Activated CD4-positive, CD25-positive, alpha-beta regulatory T cell treated with anti-CD3 and anti-CD28 coated beads, Interleukin-2, amount 50 U/mL, for 24 hours (primary cell): Measurements from ENCODE around the gene MED14.

Experiments
- ATAC-seq, 2 donors: fragments of 150-1000 bp; cut with Tn5 transposase; one replicate each; pipeline ENCODE4 v1.10.0; 2021; ENCODE audit warnings: mild to moderate bottlenecking in 1 of 2, moderate library complexity in 1 of 2

The MED14 gene

GRCh38 chrX:40729598-40730584 lies 5.5 kb downstream of the MED14 start:
- no peak for ATAC-seq

DNA sequence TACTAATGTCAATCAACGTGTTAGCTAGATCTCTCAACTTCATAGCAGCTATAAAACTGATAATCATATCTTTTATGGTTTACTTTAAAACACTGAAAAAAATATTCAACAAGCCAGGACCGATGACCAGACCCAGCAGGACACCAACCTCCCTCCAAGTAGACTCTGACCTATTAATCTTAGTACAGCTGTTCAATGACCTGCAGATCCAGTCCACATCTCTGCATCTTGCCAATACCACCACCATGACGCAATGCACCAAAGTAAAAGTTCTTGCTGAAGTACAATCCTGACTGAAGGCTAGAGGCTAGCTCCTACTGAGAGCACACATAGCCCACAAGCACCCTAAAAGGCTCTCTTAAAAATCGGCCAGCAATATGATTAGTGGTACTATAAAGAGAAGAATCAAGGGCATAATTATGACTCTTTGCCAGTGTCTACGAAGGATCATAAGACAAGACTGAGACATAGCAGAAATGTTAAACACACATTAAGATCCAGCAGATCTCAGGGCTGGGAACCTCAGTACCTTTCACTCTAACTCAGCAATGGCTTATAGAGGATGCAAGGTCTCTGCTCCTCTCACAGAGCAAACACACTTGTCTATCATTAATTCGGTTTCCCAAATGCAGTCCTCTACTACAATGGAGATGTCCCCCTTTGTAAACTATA lies 7.6 kb downstream of the MED14 start:
- no peak for ATAC-seq

- ATAC-seq: peak in 1 of 2 donors; percentile 55
Measured at GRCh38 chrX:40727093-40727492, 8.2 kb downstream of the MED14 start.

DNA sequence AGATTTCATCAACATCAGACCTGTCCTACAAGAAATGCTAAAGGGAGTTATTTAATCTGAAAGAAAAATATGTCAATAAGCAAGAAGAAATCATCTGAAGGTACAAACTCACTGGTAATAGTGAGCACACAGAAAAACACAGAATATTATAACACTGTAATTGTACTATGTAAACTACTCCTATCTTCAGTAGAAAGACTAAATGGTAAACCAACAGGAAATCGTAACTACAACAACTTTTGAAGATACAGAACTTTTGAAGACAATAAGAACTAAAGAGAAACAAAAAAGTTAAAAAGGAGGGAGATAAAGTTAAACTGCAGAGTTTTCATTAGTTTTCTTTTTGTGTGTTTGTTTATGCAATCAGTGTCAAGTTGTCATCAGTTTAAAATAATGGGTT lies 12.4 kb downstream of the MED14 start:
- ATAC-seq: no peak

DNA sequence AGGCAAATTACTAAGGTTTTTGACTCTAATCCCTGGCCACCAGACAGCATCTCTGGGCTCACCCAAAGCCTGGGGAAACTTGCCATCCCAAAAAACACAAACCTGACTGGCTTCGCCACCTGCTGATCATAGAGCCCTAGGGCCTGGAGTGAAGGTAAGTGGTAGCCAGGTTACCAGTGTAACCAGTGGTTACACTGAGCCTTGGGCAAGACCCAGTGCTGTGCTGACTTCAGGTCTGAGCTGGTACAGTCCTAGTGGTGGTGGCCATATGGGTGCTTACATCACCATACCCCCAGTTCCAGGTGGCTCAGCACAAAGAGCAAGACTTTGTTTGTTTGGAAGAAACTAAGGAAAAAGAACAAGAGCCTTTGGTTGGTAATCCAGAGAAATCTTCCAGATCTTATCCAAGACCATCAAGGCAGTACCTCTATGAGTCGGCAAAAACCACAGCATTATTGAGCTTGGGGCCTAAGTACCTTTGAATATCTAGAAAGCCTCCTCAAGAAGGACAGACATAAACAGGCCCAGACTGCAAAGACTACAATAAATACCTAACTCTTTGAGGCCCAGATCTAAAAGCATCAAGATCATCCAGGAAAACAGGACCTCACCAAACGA lies 13.7 kb downstream of the MED14 start:
- no peak for ATAC-seq

GRCh38 chrX:40720792-40721191 lies 14.6 kb downstream of the MED14 start:
- ATAC-seq: no peak

DNA sequence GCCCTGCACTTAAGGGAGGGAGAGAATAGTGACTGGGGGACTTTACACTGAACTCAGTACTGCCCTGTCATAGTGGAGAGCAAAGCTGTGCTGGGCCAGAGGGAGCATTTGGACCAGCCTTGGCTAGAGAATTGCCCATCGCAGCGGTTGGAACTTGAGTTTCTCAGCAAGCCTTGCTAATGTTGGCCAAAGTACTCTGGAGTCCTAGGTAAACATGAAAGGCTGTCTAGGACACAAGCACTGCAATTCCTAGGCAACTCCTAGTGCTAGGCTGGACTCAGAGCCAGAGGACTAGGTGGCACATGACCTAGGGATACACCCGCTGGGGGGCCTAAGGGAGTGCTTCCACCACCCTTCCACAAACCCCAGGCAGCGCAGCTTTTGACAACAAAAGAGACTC lies 15.0 kb downstream of the MED14 start:
- ATAC-seq: no peak

DNA sequence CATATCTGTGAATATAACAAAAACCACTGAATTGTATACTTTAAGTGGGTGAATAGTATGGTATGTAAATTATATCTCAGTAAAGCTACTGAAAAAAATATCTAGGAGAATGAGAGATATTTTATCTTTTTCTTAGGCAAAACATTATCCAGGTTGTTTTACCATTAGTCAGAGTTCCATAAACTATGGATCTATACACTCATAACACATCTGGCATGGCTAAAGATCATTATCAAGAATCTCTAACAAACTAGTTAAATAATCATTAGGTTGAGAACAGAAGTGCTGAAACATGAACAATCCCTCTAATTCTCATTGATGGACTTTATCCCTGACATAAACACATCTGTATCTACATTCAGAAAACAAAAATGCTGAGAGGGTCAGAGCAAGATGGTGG lies 15.6 kb downstream of the MED14 start:
- no peak for ATAC-seq

DNA sequence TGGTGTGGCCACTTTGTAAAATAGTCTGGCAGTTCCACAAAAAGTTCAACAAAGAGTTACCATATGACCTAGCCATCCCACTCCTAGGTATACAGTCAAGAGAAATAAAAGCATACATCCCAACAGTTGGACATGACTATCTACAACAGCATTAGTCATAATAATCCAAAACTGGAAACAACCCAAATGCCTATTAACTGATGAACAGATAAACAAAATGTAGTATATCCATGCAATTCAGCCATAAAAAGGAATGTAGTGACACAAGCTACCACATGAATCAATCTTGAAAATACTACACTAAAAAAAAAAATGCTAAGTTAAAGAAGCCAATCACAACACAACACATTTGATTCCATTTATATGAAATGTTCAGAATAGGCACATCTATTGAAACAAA lies 16.1 kb downstream of the MED14 start:
- ATAC-seq: no peak

DNA sequence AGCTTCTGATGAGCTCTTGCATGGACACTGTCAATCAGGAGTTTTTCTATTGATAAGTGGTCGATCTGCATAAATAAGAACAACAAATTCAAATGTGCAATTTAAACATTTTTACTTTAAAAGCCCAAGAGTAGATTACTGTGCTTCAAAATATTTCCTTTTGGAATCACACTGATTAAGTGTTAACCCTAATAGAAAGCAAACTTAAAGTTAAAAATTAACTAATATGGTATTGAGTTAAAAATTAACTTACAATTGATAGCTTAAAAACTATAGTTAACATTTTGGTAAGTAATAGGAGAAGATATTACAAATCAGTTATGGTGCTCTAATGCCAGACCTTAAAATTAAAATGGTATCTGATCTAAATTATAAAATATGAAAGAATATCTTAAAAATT lies 25.9 kb downstream of the MED14 start:
- no peak for ATAC-seq

GRCh38 chrX:40705658-40706312 lies 29.6 kb downstream of the MED14 start:
- ATAC-seq: no peak

GRCh38 chrX:40700640-40701342 lies 34.6 kb downstream of the MED14 start:
- ATAC-seq: no peak

DNA sequence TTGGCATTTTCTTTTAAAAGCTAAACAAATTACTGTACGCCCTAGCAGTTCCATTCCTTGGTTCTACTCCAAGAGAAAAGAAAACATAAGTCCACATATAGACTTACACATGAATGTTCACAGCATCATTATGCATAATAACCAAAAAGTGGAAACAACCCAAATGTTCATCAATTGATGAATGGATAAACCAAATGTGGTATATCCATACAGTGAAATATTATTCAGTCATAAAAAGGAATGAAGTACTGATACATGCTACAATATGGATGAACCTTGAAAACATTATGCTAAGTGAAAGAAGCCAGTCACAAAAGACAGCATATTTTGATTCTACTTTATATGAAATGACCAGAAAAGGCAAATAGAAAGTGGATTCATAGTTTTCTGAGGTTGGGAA lies 36.5 kb downstream of the MED14 start:
- ATAC-seq: no peak

GRCh38 chrX:40694802-40695201 lies 40.5 kb downstream of the MED14 start:
- no peak for ATAC-seq

- no peak for ATAC-seq
Measured at GRCh38 chrX:40688929-40689328, 46.4 kb downstream of the MED14 start.

GRCh38 chrX:40687169-40687568 lies 48.2 kb downstream of the MED14 start:
- ATAC-seq: no peak

DNA sequence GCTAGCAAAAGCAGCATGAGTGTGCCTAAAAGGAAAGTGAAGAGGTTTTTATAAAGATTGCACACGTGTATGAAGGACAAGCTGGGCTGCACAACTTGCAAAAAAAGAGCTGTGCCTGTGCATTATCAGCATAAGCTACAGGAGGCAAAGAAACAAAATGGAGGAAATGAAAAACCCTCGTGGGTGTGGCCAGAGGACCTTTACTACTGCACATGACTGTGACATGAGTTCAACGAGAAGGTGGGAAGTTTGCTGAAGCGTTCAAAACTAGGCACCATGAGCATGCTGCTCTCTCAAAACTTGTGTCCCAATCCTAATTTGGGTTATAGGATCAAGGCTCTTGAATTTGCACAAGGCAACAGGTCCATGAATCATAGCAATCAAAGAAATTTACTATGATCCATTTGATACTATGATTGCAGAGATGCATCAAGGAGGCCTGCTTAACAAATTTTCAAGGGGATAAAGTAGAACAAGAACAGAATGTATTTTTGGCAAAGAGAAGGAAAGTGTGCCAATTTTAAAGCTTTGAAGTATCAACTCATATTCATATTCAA lies 49.9 kb downstream of the MED14 start:
- no peak for ATAC-seq

DNA sequence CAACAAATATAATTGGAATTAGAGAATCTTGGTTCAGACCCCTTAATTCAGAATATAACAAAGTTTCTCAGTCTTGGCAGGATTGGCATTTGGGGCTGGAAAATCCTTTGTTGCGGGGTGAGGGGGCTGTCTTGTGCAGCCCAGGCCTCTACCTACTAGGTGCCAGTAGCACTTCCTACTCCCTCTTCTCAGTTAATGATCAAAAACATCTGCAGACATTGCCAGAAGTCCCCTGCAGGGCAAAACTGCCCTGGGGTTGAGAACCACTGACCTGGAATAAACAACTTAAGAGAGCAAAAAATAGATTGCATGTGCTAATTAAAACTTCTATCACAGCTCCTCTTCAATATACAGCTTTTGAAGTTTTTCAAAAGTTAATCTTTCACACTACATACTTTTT lies 51.2 kb downstream of the MED14 start:
- no peak for ATAC-seq

DNA sequence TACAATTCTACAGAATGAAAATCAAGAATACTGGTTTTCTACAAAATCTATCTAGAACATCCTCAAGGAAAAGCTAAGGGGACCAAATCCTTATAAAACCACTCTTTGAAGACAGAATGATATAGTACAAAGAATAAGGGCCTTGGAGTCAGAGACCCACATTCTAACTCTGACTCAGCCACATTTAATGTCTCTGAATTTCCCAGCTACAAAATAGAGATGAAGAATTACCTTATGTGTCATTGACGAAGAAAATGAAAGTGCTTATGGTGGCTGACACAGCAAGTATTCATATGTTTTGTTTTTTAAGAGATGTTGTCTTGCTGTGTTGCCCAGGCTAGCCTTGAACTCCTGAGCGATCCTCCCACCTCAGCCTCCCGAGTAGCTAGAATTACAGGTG lies 52.1 kb downstream of the MED14 start:
- ATAC-seq: peak; percentile 68 to 85

- ATAC-seq: no peak
Measured at GRCh38 chrX:40671126-40671525, 64.2 kb downstream of the MED14 start.

GRCh38 chrX:40663880-40664630 lies 71.3 kb downstream of the MED14 start:
- ATAC-seq: no peak
